WTC11 (cell line): ENCODE data around the gene CCDC201. TPM values are rescaled to one million over a fixed set of nuclear protein-coding genes. Genes with fewer than 3 reads are reported as not detected.

Experiments
- ATAC-seq: fragments of 200-7000 bp; cut with Tn5 transposase; 2 replicates; pipeline ENCODE4 v1.10.0; 2021; ENCODE audit warnings: mild to moderate bottlenecking, moderate library complexity
- CTCF ChIA-PET: fragments of 300-600 bp; sonication (Branson Sonifier 250); formaldehyde crosslinking; loops from one replicate; lab custom pipeline; 2021; ENCODE audit warnings: antibody characterized with exemption; lab: Charles Lee
- POLR2A ChIA-PET: fragments of 350-600 bp; sonication (Branson Sonifier 250); formaldehyde crosslinking; loops from one replicate; lab custom pipeline; 2021; ENCODE audit warnings: antibody characterized with exemption; lab: Charles Lee
- DNase-seq: peaks from one replicate; pipeline ENCODE4 v3.0.0; 2021; ENCODE audit warnings: low spot score
- H3K27ac Mint-ChIP-seq: 2 replicates; pipeline ENCODE4 v1.8.0; 2021; ENCODE audit warnings: mixed read lengths
- H3K27me3 Mint-ChIP-seq: 2 replicates; pipeline ENCODE4 v1.8.0; 2021; ENCODE audit warnings: low read depth, mild to moderate bottlenecking, moderate library complexity, mixed read lengths
- H3K36me3 Mint-ChIP-seq: 2 replicates; pipeline ENCODE4 v1.8.0; 2021; ENCODE audit warnings: mixed read lengths
- H3K4me1 Mint-ChIP-seq: 2 replicates; pipeline ENCODE4 v1.8.0; 2022; ENCODE audit warnings: mixed read lengths
- H3K4me3 Mint-ChIP-seq: 2 replicates; pipeline ENCODE4 v1.8.0; 2021; ENCODE audit warnings: mild to moderate bottlenecking, moderate library complexity, mixed read lengths
- H3K9me3 Mint-ChIP-seq: 2 replicates; pipeline ENCODE4 v1.8.0; 2021; ENCODE audit warnings: mixed read lengths
- ATF1 ChIP-seq: sonication (generic); formaldehyde crosslinking; IDR thresholded peaks from 2 replicates; pipeline ENCODE4 v1.8.1; 2023; ENCODE audit warnings: mild to moderate bottlenecking, moderate library complexity, missing genetic modification reagents
- ELF4 ChIP-seq: sonication (generic); formaldehyde crosslinking; IDR thresholded peaks from 2 replicates; pipeline ENCODE4 v1.8.1; 2022; ENCODE audit warnings: low read depth, mild to moderate bottlenecking, moderate library complexity, missing genetic modification reagents
- ESRRA ChIP-seq: sonication (generic); formaldehyde crosslinking; IDR thresholded peaks from 2 replicates; pipeline ENCODE4 v1.8.1; 2022; ENCODE audit warnings: mild to moderate bottlenecking, missing genetic modification reagents, borderline replicate concordance
- ETV6 ChIP-seq: sonication (generic); formaldehyde crosslinking; IDR thresholded peaks from 2 replicates; pipeline ENCODE4 v1.8.1; 2022; ENCODE audit warnings: mild to moderate bottlenecking, missing genetic modification reagents
- FOXJ3 ChIP-seq: sonication (generic); formaldehyde crosslinking; IDR thresholded peaks from 2 replicates; pipeline ENCODE4 v1.9.0; 2021; ENCODE audit warnings: missing genetic modification reagents, mild to moderate bottlenecking, borderline replicate concordance
- FOXP1 ChIP-seq: sonication (generic); formaldehyde crosslinking; IDR thresholded peaks from 2 replicates; pipeline ENCODE4 v1.8.0; 2022; ENCODE audit warnings: missing genetic modification reagents, mild to moderate bottlenecking, moderate library complexity, borderline replicate concordance
- JAZF1 ChIP-seq: fragments of 250-450 bp; sonication (Bioruptor Pico); IDR thresholded peaks from 2 replicates; pipeline ENCODE4 v1.9.0; 2021; ENCODE audit warnings: moderate library complexity, mild to moderate bottlenecking, inconsistent platforms
- MXD4 ChIP-seq: fragments of 250-450 bp; sonication (Bioruptor Pico); IDR thresholded peaks from 2 replicates; pipeline ENCODE4 v1.8.0; 2021; ENCODE audit warnings: mild to moderate bottlenecking, moderate library complexity, borderline replicate concordance
- PRRX2 ChIP-seq: fragments of 250-450 bp; sonication (Bioruptor Pico); IDR thresholded peaks from 2 replicates; pipeline ENCODE4 v1.8.0; 2021; ENCODE audit warnings: mild to moderate bottlenecking
- SP1 ChIP-seq: sonication (generic); formaldehyde crosslinking; conservative IDR thresholded peaks from 2 replicates; pipeline ENCODE4 v1.8.1; 2022; ENCODE audit warnings: missing genetic modification reagents
- ZNF232 ChIP-seq: sonication (generic); formaldehyde crosslinking; IDR thresholded peaks from 2 replicates; pipeline ENCODE4 v1.8.0; 2022; ENCODE audit warnings: mild to moderate bottlenecking, missing genetic modification reagents
- total RNA-seq: library from RNA; stranded (reverse); gene quantifications from 3 replicates; pipeline ENCODE4 v1.2.3, GENCODE V29; 2021
- TF ChIP-seq, protein P1 (sequence below): sonication (generic); formaldehyde crosslinking; IDR thresholded peaks from 2 replicates; pipeline ENCODE4 v1.8.1; 2023; ENCODE audit warnings: mild to moderate bottlenecking, missing genetic modification reagents
- TF ChIP-seq, protein P2 (sequence below): sonication (generic); formaldehyde crosslinking; IDR thresholded peaks from 2 replicates; pipeline ENCODE4 v1.8.1; 2022; ENCODE audit warnings: mild to moderate bottlenecking, moderate library complexity, missing genetic modification reagents
- TF ChIP-seq, protein P3 (sequence below): sonication (generic); formaldehyde crosslinking; IDR thresholded peaks from 2 replicates; pipeline ENCODE4 v1.8.1; 2023; ENCODE audit warnings: mild to moderate bottlenecking, moderate library complexity, missing genetic modification reagents
- TF ChIP-seq, protein P4 (sequence below): sonication (generic); formaldehyde crosslinking; conservative IDR thresholded peaks from 2 replicates; pipeline ENCODE4 v1.8.1; 2023; ENCODE audit warnings: mild to moderate bottlenecking, low read depth, missing genetic modification reagents, moderate library complexity
- TF ChIP-seq, protein P5 (sequence below): fragments of 200-600 bp; IDR thresholded peaks from 2 replicates; pipeline ENCODE4 v1.8.0; 2022; ENCODE audit warnings: antibody characterized with exemption
- TF ChIP-seq, protein P6 (sequence below): sonication (generic); formaldehyde crosslinking; IDR thresholded peaks from 2 replicates; pipeline ENCODE4 v1.8.0; 2022; ENCODE audit warnings: mild to moderate bottlenecking, missing genetic modification reagents

The CCDC201 gene
- total RNA-seq, 1 experiment from 2014 or later = not detected

DNA sequence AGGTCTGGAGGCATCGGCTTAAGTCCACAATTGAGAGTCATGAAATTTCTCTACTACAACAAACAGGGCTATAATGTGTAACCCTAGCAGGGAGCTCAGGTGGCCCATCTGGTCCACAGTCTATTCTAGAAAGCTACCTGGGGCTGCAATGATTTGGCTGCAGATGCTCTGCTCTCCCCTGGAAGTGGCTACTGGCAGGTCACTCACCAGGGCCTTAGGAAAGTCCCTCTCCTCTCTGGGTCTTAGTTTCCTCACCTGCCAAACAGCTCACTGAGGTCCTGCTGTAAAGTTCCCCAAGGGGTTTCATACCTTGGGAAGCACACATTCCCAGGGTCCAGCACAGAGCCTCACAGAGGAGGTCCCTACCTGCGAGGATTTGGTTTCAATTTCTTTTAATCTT lies 45.7 kb upstream of the CCDC201 start (continued):
- no peak for TF ChIP-seq ZNF232 (CRISPR knock-in tag)
- no peak for TF ChIP-seq FOXJ3 (CRISPR knock-in tag)
- no peak for TF ChIP-seq ELF4 (CRISPR knock-in tag)
- TF ChIP-seq SP1 (CRISPR knock-in tag) = no peak
- no peak for TF ChIP-seq PRRX2 (CRISPR knock-in tag)
- TF ChIP-seq, protein P1, sequence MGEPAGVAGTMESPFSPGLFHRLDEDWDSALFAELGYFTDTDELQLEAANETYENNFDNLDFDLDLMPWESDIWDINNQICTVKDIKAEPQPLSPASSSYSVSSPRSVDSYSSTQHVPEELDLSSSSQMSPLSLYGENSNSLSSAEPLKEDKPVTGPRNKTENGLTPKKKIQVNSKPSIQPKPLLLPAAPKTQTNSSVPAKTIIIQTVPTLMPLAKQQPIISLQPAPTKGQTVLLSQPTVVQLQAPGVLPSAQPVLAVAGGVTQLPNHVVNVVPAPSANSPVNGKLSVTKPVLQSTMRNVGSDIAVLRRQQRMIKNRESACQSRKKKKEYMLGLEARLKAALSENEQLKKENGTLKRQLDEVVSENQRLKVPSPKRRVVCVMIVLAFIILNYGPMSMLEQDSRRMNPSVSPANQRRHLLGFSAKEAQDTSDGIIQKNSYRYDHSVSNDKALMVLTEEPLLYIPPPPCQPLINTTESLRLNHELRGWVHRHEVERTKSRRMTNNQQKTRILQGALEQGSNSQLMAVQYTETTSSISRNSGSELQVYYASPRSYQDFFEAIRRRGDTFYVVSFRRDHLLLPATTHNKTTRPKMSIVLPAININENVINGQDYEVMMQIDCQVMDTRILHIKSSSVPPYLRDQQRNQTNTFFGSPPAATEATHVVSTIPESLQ (CRISPR knock-in tag) = no peak
- no peak for TF ChIP-seq ESRRA
- TF ChIP-seq, protein P2, sequence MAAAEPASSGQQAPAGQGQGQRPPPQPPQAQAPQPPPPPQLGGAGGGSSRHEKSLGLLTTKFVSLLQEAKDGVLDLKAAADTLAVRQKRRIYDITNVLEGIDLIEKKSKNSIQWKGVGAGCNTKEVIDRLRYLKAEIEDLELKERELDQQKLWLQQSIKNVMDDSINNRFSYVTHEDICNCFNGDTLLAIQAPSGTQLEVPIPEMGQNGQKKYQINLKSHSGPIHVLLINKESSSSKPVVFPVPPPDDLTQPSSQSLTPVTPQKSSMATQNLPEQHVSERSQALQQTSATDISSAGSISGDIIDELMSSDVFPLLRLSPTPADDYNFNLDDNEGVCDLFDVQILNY (CRISPR knock-in tag) = no peak
- TF ChIP-seq, protein P3, sequence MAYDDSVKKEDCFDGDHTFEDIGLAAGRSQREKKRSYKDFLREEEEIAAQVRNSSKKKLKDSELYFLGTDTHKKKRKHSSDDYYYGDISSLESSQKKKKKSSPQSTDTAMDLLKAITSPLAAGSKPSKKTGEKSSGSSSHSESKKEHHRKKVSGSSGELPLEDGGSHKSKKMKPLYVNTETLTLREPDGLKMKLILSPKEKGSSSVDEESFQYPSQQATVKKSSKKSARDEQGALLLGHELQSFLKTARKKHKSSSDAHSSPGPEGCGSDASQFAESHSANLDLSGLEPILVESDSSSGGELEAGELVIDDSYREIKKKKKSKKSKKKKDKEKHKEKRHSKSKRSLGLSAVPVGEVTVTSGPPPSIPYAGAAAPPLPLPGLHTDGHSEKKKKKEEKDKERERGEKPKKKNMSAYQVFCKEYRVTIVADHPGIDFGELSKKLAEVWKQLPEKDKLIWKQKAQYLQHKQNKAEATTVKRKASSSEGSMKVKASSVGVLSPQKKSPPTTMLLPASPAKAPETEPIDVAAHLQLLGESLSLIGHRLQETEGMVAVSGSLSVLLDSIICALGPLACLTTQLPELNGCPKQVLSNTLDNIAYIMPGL (CRISPR knock-in tag) = no peak
- no peak for TF ChIP-seq ATF1 (CRISPR knock-in tag)
- TF ChIP-seq, protein P4, sequence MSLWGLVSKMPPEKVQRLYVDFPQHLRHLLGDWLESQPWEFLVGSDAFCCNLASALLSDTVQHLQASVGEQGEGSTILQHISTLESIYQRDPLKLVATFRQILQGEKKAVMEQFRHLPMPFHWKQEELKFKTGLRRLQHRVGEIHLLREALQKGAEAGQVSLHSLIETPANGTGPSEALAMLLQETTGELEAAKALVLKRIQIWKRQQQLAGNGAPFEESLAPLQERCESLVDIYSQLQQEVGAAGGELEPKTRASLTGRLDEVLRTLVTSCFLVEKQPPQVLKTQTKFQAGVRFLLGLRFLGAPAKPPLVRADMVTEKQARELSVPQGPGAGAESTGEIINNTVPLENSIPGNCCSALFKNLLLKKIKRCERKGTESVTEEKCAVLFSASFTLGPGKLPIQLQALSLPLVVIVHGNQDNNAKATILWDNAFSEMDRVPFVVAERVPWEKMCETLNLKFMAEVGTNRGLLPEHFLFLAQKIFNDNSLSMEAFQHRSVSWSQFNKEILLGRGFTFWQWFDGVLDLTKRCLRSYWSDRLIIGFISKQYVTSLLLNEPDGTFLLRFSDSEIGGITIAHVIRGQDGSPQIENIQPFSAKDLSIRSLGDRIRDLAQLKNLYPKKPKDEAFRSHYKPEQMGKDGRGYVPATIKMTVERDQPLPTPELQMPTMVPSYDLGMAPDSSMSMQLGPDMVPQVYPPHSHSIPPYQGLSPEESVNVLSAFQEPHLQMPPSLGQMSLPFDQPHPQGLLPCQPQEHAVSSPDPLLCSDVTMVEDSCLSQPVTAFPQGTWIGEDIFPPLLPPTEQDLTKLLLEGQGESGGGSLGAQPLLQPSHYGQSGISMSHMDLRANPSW = no peak

DNA sequence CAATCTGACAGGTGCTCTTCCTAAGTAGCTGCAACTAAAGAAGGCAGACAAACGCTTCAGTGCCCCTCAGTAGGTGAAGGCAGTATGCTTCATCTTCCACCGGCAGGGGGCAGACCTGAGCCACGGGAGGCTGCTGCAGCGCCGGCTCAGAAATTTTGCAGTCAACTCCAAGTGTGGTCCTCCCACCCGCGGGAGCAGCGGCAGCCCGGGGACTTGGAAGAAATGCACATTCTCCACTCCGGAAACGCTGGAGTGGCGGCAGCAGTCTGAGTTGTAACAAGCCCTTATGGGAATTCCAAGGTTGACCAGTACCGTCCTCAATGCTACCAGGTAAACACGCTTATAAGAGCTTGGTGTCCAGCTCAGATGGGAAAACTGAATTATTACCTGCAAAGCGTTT lies 44.8 kb upstream of the CCDC201 start:
- TF ChIP-seq, protein P5, sequence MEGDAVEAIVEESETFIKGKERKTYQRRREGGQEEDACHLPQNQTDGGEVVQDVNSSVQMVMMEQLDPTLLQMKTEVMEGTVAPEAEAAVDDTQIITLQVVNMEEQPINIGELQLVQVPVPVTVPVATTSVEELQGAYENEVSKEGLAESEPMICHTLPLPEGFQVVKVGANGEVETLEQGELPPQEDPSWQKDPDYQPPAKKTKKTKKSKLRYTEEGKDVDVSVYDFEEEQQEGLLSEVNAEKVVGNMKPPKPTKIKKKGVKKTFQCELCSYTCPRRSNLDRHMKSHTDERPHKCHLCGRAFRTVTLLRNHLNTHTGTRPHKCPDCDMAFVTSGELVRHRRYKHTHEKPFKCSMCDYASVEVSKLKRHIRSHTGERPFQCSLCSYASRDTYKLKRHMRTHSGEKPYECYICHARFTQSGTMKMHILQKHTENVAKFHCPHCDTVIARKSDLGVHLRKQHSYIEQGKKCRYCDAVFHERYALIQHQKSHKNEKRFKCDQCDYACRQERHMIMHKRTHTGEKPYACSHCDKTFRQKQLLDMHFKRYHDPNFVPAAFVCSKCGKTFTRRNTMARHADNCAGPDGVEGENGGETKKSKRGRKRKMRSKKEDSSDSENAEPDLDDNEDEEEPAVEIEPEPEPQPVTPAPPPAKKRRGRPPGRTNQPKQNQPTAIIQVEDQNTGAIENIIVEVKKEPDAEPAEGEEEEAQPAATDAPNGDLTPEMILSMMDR = peak; percentile 93
- TF ChIP-seq FOXP1 = no peak
- TF ChIP-seq MXD4 (CRISPR knock-in tag) = no peak
- TF ChIP-seq JAZF1 = no peak
- TF ChIP-seq, protein P6, sequence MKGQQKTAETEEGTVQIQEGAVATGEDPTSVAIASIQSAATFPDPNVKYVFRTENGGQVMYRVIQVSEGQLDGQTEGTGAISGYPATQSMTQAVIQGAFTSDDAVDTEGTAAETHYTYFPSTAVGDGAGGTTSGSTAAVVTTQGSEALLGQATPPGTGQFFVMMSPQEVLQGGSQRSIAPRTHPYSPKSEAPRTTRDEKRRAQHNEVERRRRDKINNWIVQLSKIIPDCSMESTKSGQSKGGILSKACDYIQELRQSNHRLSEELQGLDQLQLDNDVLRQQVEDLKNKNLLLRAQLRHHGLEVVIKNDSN (CRISPR knock-in tag) = no peak
- no peak for TF ChIP-seq ETV6 (CRISPR knock-in tag)
- TF ChIP-seq, protein P4 = no peak
- TF ChIP-seq, all 79 proteins: peak for 1
- Mint-ChIP-seq H3K9me3 (no peaks in the 10 kb centered on the region), H3K27ac (no peak overlapping the region), H3K4me1 (peaks cover 26% of the 10 kb centered on the region), H3K36me3 (no peaks in the 10 kb centered on the region), H3K4me3 (no peak overlapping the region), H3K27me3 (peaks cover 47% of the 10 kb centered on the region)
- DNase-seq (peak; percentile 88), ATAC-seq (peak; percentile 7)
- CTCF ChIA-PET = interaction anchor here (0.5 to 2.4 kb wide), 26 partner anchors 9 to 1336 kb away, joined by 3 to 13 read pairs (median 4); partner anchors contain the start of gene IGFBP1
- POLR2A ChIA-PET = interaction anchor here (0.7 kb wide), 1 partner anchor 605 kb away, joined by 3 read pairs; no protein-coding TSS in a partner anchor
